Measurements from ENCODE around the gene ANKRD66. TPM values are rescaled to one million over a fixed set of nuclear protein-coding genes. Genes with fewer than 3 reads are reported as not detected.

The ANKRD66 gene
- total RNA-seq, 1 experiment from 2014 or later: not detected

- ChIA-PET POLR2A (interaction anchor here (1.0 kb wide), 1 partner anchor 15 kb away, joined by 3 read pairs; no protein-coding TSS in a partner anchor), RAD21 (ENCODE audit: low non-redundant PET in 1 of 2, low total read pairs in 2 of 2, uncharacterized antibody in 2 of 2, unreplicated experiment in 2 of 2) (no interaction called here), CTCF (interaction anchor here (1.1 kb wide), 1 partner anchor 14 kb away, joined by 3 read pairs; no protein-coding TSS in a partner anchor)
- Histone ChIP-seq H3K4me1 (ENCODE audit: control insufficient read depth in 1 of 2, insufficient read depth in 2 of 2, low read length in 2 of 2) (peaks cover 2 to 31% of the 10 kb centered on the region in 2 experiments; a peak in 3 of 4 replicates), H3K27ac (ENCODE audit: low read depth, low read length) (no peak overlapping the region), H2AFZ (ENCODE audit: low read depth, low read length, poor library complexity, severe bottlenecking) (no peak overlapping the region), H3K36me3 (ENCODE audit: control insufficient read depth in 1 of 2, insufficient read depth in 2 of 2, low read length in 2 of 2) (no peaks in the 10 kb centered on the region), H3K9ac (ENCODE audit: low read length) (no peak overlapping the region), H3K4me3 (replicated peaks in 1 of 2; ENCODE audit: low read depth in 1 of 2, low read length in 2 of 2) (no peak overlapping the region), H3K27me3 (ENCODE audit: insufficient read depth, low read length) (no peaks in the 10 kb centered on the region), H3K9me3 (ENCODE audit: control insufficient read depth in 1 of 2, insufficient read depth in 1 of 2, low read depth in 1 of 2, low read length in 2 of 2) (no peaks in the 10 kb centered on the region), H3K79me2 (ENCODE audit: insufficient read depth, low read length) (no peaks in the 10 kb centered on the region), H3K4me2 (ENCODE audit: low read length) (peak overlapping the region; percentile 45), H3K9me2 (ENCODE audit: insufficient read depth) (no peaks in the 10 kb centered on the region), H4K20me1 (ENCODE audit: insufficient read depth) (no peaks in the 10 kb centered on the region)
- intact Hi-C loops (cut with micrococcal nuclease): no loop called here
- DNase-seq (ENCODE audit: low read depth, low spot score) (peak; percentile 79), ATAC-seq (peak; percentile 91)
- peak; percentile 59 for TF ChIP-seq SP1 (IDR thresholded peaks at IDR 0.05; ENCODE audit: low read depth)
- TF ChIP-seq, protein P1, sequence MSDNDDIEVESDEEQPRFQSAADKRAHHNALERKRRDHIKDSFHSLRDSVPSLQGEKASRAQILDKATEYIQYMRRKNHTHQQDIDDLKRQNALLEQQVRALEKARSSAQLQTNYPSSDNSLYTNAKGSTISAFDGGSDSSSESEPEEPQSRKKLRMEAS (IDR thresholded peaks at IDR 0.05): peak; percentile 65
- TF ChIP-seq ZNF274 (IDR thresholded peaks at IDR 0.05; ENCODE audit: low read depth, low read length): no peak
- TF ChIP-seq FOSL1 (IDR thresholded peaks at IDR 0.05; ENCODE audit: low read depth): peak; percentile 87
- TF ChIP-seq JUND (IDR thresholded peaks at IDR 0.05): peak; percentile 85
- peak; percentile 77; the same call in 1 of the 2 replicates for TF ChIP-seq CBX3 (IDR thresholded peaks at IDR 0.05; ENCODE audit: low read depth)
- peak; percentile 31; the same call in 1 of the 2 replicates for TF ChIP-seq SRF (IDR thresholded peaks at IDR 0.05; ENCODE audit: low read depth)
- TF ChIP-seq EGR1 (IDR thresholded peaks at IDR 0.05; ENCODE audit: low read depth): peak; percentile 42; the same call in 1 of the 2 replicates
- TF ChIP-seq EZH2phosphoT487 (IDR thresholded peaks at IDR 0.05; ENCODE audit: borderline replicate concordance): no peak
- TF ChIP-seq POLR2AphosphoS5 (IDR thresholded peaks at IDR 0.05; ENCODE audit: low read depth, low read length): peak; percentile 44; the same call in 1 of the 2 replicates
- TF ChIP-seq REST (IDR thresholded peaks at IDR 0.05; ENCODE audit: low read depth): no peak
- TF ChIP-seq CEBPB (IDR thresholded peaks at IDR 0.05; ENCODE audit: low read depth): peak; percentile 48; the same call in 1 of the 2 replicates
- TF ChIP-seq RAD21 (IDR thresholded peaks at IDR 0.05; ENCODE audit: low read depth): no peak
- BruUV-seq (replicated peaks): no TSS peak
These were observed 27.6 kb upstream of the ANKRD66 start for GRCh38 chr6:46719099-46719498.
